ENCODE results near the gene PLXNC1.

The PLXNC1 gene

GRCh38 chr12:94353130-94353529, 204.8 kb downstream of the PLXNC1 start:
- no peak for DNase-seq (ENCODE audit: low spot score)

Data from globus pallidus (tissue), 1 donor.